ENCODE data around the gene RBM23. TPM values are rescaled to one million over a fixed set of nuclear protein-coding genes. Genes with fewer than 3 reads are reported as not detected.
"Not testable (repeated sequence)": the region's sequence is repeated elsewhere in the genome, so short reads cannot be mapped to it uniquely, and the experiment has no call there.

RBM23 gene
- total RNA-seq, 4 donors from 2014 or later = 52.7 to 229 (median 102) TPM

DNA sequence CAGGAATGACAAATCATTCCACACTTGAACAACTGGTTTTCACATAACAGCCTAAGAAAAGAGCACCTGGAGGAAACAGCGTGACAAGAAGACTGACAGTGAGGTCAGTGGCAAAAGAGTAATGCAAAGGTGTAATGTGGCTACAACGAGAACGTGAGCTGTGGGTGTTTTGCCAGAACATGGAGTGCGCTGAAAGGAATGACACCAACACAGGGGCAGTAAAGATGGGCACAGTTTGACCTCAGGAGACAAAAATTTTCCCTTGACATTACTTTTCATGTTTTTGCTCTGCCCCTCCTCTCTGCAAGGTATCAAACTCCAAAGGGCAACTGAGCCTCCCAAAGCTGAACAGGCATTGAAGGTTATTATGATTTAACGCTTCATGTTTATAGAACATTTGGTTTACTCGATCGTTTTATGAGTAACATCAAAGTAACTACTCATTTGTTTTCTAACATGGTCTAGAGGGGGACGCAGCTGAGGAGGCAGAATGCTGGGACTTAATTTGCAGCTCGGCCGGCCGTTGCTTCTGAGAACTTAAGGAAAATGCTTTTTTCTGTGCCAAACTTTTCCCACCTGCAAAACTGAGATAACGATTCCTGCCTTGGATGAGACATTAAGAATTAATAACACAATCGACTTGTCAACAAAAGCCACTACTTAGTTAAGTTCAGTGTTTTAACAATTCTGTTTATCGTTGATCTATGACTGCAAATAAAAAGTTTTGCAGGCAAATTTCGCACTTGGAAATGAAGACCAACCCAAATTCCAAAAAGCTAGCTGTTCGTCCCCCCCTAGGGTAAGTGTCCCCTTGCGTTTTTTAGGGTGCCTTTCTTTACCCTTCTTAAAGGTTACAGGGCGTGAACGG lies 37.0 kb upstream of the RBM23 start:
- H3K9me3 ChIP-seq = no peaks in the 10 kb centered on the region
- peaks cover 0 to 27% (median 24%) of the 10 kb centered on the region in 4 donors for H3K36me3 ChIP-seq
- peak overlapping the region; percentile 64 to 82 (median 69) for H3K4me3 ChIP-seq
- H3K4me1 ChIP-seq = peaks cover 13 to 23% (median 19%) of the 10 kb centered on the region in 4 donors
- H3K27ac ChIP-seq (replicated peaks in 1 of 4) = peak overlapping the region; percentile 91 to 97 (median 94)
- TF ChIP-seq EP300 (IDR thresholded peaks at IDR 0.05) = no peak
- intact Hi-C loops (cut with DNase I) = no loop called here
- no peaks in the 10 kb centered on the region for H3K27me3 ChIP-seq
- WGBS = 20% methylated on average over 19 of the region's 19 CpGs
- no peak for DNase-seq (ENCODE audit: extremely low spot score)

DNA sequence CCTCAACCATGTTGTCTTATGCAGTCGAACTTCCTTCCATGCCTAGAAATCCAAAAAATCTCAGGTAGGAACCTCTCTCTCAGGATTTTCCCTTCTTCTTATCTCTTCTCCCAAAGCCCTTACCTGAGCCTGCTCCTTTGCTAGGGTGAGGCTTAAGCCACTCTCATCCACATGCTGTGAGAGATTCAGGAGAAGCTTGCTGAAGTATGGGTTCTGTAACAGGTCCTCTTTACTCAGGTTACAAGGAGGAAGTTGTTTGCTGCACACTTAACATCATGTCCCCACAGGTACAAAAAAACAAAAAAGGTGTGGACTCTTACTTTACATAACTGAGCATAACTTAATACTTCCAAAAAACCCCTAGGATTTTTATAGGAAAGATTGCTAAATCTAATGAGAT lies 33.5 kb upstream of the RBM23 start:
- 100% methylated on average over 1 of the region's 1 CpG for WGBS
- peaks cover 12 to 21% (median 16%) of the 10 kb centered on the region in 4 donors for H3K4me1 ChIP-seq
- intact Hi-C loops (cut with DNase I) = no loop called here
- H3K27ac ChIP-seq (replicated peaks in 1 of 4) = no peak overlapping the region
- no peaks in the 10 kb centered on the region for H3K9me3 ChIP-seq
- peaks cover 4 to 59% (median 51%) of the 10 kb centered on the region in 4 donors for H3K36me3 ChIP-seq
- no peaks in the 10 kb centered on the region for H3K27me3 ChIP-seq
- H3K4me3 ChIP-seq = no peak overlapping the region
- TF ChIP-seq EP300 (IDR thresholded peaks at IDR 0.05) = no peak
- no peak for TF ChIP-seq POLR2AphosphoS5 (IDR thresholded peaks at IDR 0.05)
- TF ChIP-seq, protein P1, sequence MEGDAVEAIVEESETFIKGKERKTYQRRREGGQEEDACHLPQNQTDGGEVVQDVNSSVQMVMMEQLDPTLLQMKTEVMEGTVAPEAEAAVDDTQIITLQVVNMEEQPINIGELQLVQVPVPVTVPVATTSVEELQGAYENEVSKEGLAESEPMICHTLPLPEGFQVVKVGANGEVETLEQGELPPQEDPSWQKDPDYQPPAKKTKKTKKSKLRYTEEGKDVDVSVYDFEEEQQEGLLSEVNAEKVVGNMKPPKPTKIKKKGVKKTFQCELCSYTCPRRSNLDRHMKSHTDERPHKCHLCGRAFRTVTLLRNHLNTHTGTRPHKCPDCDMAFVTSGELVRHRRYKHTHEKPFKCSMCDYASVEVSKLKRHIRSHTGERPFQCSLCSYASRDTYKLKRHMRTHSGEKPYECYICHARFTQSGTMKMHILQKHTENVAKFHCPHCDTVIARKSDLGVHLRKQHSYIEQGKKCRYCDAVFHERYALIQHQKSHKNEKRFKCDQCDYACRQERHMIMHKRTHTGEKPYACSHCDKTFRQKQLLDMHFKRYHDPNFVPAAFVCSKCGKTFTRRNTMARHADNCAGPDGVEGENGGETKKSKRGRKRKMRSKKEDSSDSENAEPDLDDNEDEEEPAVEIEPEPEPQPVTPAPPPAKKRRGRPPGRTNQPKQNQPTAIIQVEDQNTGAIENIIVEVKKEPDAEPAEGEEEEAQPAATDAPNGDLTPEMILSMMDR (IDR thresholded peaks at IDR 0.05) = no peak
- no peak for TF ChIP-seq POLR2A (IDR thresholded peaks at IDR 0.05; ENCODE audit: low read depth)
- DNase-seq (ENCODE audit: extremely low spot score) = no peak

DNA sequence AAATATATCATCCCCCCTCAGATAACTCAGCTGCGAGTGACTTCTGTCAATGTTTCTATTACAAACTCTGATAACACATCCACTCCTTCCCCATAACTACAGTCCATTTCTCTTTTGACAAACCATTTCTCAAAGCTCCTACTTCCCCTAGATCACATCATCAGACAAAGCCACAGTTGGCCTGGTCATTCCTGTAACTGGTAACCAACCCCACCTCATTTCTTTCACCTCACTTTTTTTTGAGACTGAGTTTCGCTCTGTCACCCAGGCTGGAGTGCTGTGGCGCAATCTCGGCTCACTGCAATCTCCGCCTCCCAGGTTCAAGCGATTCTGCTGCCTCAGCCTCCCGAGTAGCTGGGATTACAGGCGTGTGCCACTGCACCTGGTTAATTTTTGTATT lies 32.8 kb upstream of the RBM23 start:
- H3K4me3 ChIP-seq; DNase-seq (ENCODE audit: extremely low spot score); H3K27ac ChIP-seq (replicated peaks in 1 of 4); H3K9me3 ChIP-seq; H3K27me3 ChIP-seq; intact Hi-C loops (cut with DNase I): not testable (repeated sequence)
- Histone ChIP-seq H3K36me3 (peaks cover 10 to 66% (median 57%) of the 10 kb centered on the region in 4 donors), H3K4me1 (peaks cover 10 to 16% (median 13%) of the 10 kb centered on the region in 4 donors)
- WGBS = 84% methylated on average over 8 of the region's 8 CpGs

DNA sequence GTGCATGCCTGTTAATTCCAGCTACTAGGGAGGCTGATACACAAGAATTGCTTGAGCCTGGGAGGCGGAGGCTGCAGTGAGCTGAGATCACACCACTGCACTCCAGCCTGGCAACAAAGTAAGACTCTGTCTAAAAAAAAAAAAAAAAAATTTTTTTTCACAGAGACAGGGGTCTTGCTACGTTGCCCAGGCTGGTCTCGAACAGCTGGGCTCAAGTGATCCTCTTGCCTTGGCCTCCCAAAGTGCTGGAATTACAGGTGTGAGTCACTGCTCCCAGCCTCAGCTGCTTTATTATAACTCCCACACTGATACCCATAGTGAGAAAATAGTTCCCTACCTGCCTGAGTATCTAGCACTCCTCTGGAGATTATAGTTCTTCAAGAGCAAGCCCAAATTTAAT lies 26.7 kb upstream of the RBM23 start:
- H3K27ac ChIP-seq (replicated peaks in 1 of 4) = no peak overlapping the region
- H3K4me1 ChIP-seq = no peaks in the 10 kb centered on the region
- TF ChIP-seq, protein P1 (IDR thresholded peaks at IDR 0.05) = no peak
- TF ChIP-seq POLR2AphosphoS5 (IDR thresholded peaks at IDR 0.05) (no peak), EP300 (IDR thresholded peaks at IDR 0.05) (no peak), POLR2A (IDR thresholded peaks at IDR 0.05; ENCODE audit: low read depth) (no peak)
- H3K4me3 ChIP-seq = no peak overlapping the region
- no peaks in the 10 kb centered on the region for H3K9me3 ChIP-seq
- intact Hi-C loops (cut with DNase I) = no loop called here
- H3K36me3 ChIP-seq = peaks cover 24 to 79% (median 56%) of the 10 kb centered on the region in 4 donors
- 93% methylated on average over 3 of the region's 3 CpGs for WGBS
- DNase-seq (ENCODE audit: extremely low spot score) = no peak
- no peaks in the 10 kb centered on the region for H3K27me3 ChIP-seq

DNA sequence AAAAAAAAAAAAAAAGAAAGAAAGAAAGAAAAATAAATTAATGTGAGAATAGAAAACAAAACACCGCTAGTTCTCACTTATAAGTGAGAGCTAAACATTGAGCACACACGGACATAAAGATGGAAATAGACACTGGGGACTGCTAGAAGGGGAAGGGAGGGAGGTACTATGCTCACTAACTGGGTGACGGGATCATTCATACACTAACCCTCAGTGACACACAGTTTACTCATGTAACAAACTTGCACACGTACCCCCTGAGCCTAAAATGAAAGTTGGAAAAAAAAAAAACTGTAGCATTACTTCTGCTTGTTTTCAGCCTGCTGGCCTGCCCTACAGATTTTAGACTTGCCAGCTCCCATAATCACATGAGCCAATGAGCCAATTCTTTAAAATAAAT lies 20.7 kb upstream of the RBM23 start:
- intact Hi-C loops (cut with DNase I) = no loop called here
- WGBS = 92% methylated on average over 4 of the region's 4 CpGs

More for the DNA sequence above, 20.7 kb upstream of the RBM23 start:
- H3K27me3 ChIP-seq = no peaks in the 10 kb centered on the region
- H3K36me3 ChIP-seq = peaks cover 0 to 35% (median 16%) of the 10 kb centered on the region in 4 donors
- H3K27ac ChIP-seq (replicated peaks in 1 of 4) = no peak overlapping the region
- no peaks in the 10 kb centered on the region for H3K4me1 ChIP-seq
- no peak for DNase-seq (ENCODE audit: extremely low spot score)
- no peaks in the 10 kb centered on the region for H3K9me3 ChIP-seq
- no peak for TF ChIP-seq POLR2A (IDR thresholded peaks at IDR 0.05; ENCODE audit: low read depth)
- TF ChIP-seq, protein P1 (IDR thresholded peaks at IDR 0.05) = no peak
- TF ChIP-seq EP300 (IDR thresholded peaks at IDR 0.05) = no peak
- TF ChIP-seq POLR2AphosphoS5 (IDR thresholded peaks at IDR 0.05) = no peak
- H3K4me3 ChIP-seq = no peak overlapping the region
